Measurements from ENCODE around the gene ETFA. TPM values are rescaled to one million over a fixed set of nuclear protein-coding genes. Genes with fewer than 3 reads are reported as not detected.

Gene ETFA
- total and polyA plus RNA-seq, 7 donors = 58.4 to 476 (median 102) TPM

- H3K27ac ChIP-seq = peak overlapping the region in 1 of 4 donors; percentile 39
- peaks cover 4 to 25% (median 8%) of the 10 kb centered on the region in 3 donors for H3K27me3 ChIP-seq
- DNase-seq = no peak
- no peak overlapping the region for H3K4me3 ChIP-seq
- WGBS, 2 donors = 83 to 91% methylated on average over 8 of the region's 8 CpGs
- no peaks in the 10 kb centered on the region for H3K36me3 ChIP-seq
- H3K9me3 ChIP-seq = no peaks in the 10 kb centered on the region
- peaks cover 0 to 20% (median 9%) of the 10 kb centered on the region in 4 donors for H3K4me1 ChIP-seq
- intact Hi-C loops (cut with DNase I) = no loop called here
- TF ChIP-seq POLR2A (IDR thresholded peaks at IDR 0.05) (no peak), POLR2AphosphoS5 (IDR thresholded peaks at IDR 0.05) (no peak), CTCF (IDR thresholded peaks at IDR 0.05) (no peak), EP300 (IDR thresholded peaks at IDR 0.05) (no peak)
These were observed 137.9 kb downstream of the ETFA start for GRCh38 chr15:76173317-76173834.

- no peaks in the 10 kb centered on the region for H3K9me3 ChIP-seq
- H3K4me1 ChIP-seq = peaks cover 0 to 14% (median 6%) of the 10 kb centered on the region in 4 donors
- no peaks in the 10 kb centered on the region for H3K36me3 ChIP-seq
- no peak overlapping the region for H3K4me3 ChIP-seq
- WGBS, 2 donors = 71 to 74% methylated on average over 16 of the region's 16 CpGs
- H3K27ac ChIP-seq = peak overlapping the region in 1 of 4 donors; percentile 39
- H3K27me3 ChIP-seq = peaks cover 0 to 19% (median 8%) of the 10 kb centered on the region in 3 donors
- intact Hi-C loops (cut with DNase I) = no loop called here
- no peak for DNase-seq
- TF ChIP-seq POLR2AphosphoS5 (IDR thresholded peaks at IDR 0.05) (peak in 2 of 4 donors; percentile 23 to 25), POLR2A (IDR thresholded peaks at IDR 0.05) (no peak), CTCF (IDR thresholded peaks at IDR 0.05) (no peak), EP300 (IDR thresholded peaks at IDR 0.05) (no peak)
These were observed 138.5 kb downstream of the ETFA start for GRCh38 chr15:76172782-76173181.

- no peak for DNase-seq
These were observed 141.1 kb downstream of the ETFA start for GRCh38 chr15:76169911-76170800.

GRCh38 chr15:76169018-76169417 is 142.3 kb downstream of the ETFA start:
- no peak for TF ChIP-seq POLR2AphosphoS5 (IDR thresholded peaks at IDR 0.05)
- DNase-seq = no peak
- Histone ChIP-seq H3K9me3 (no peaks in the 10 kb centered on the region), H3K27ac (peak overlapping the region in 2 of 4 donors; percentile 43 to 60), H3K4me3 (no peak overlapping the region), H3K27me3 (no peaks in the 10 kb centered on the region), H3K36me3 (no peaks in the 10 kb centered on the region), H3K4me1 (peaks cover 0 to 11% (median 5%) of the 10 kb centered on the region in 4 donors)
- 73 to 77% methylated on average over 4 of the region's 4 CpGs for WGBS, 2 donors
- intact Hi-C loops (cut with DNase I) = no loop called here

More at GRCh38 chr15:76169911-76170800, 141.1 kb downstream of the ETFA start:
- H3K9me3 ChIP-seq = no peaks in the 10 kb centered on the region
- TF ChIP-seq CTCF (IDR thresholded peaks at IDR 0.05) (no peak), POLR2A (IDR thresholded peaks at IDR 0.05) (no peak), POLR2AphosphoS5 (IDR thresholded peaks at IDR 0.05) (no peak), EP300 (IDR thresholded peaks at IDR 0.05) (no peak)
- intact Hi-C loops (cut with DNase I) = no loop called here
- H3K4me3 ChIP-seq = no peak overlapping the region
- 76 to 79% methylated on average over 16 of the region's 16 CpGs for WGBS, 2 donors
- H3K27ac ChIP-seq = peak overlapping the region; percentile 43 to 60 (median 54)
- peaks cover 0 to 11% (median 5%) of the 10 kb centered on the region in 4 donors for H3K4me1 ChIP-seq
- H3K27me3 ChIP-seq = no peaks in the 10 kb centered on the region
- no peaks in the 10 kb centered on the region for H3K36me3 ChIP-seq

GRCh38 chr15:76168237-76168984 is 142.9 kb downstream of the ETFA start:
- WGBS, 2 donors = 84 to 91% methylated on average over 14 of the region's 14 CpGs
- no peak overlapping the region for H3K27ac ChIP-seq
- H3K36me3 ChIP-seq = no peaks in the 10 kb centered on the region
- peaks cover 0 to 11% (median 5%) of the 10 kb centered on the region in 4 donors for H3K4me1 ChIP-seq
- H3K4me3 ChIP-seq = no peak overlapping the region
- H3K9me3 ChIP-seq = no peaks in the 10 kb centered on the region
- DNase-seq = no peak
- H3K27me3 ChIP-seq = no peaks in the 10 kb centered on the region
- intact Hi-C loops (cut with DNase I) = no loop called here
- TF ChIP-seq POLR2AphosphoS5 (IDR thresholded peaks at IDR 0.05) (no peak), CTCF (IDR thresholded peaks at IDR 0.05) (no peak), POLR2A (IDR thresholded peaks at IDR 0.05) (no peak), EP300 (IDR thresholded peaks at IDR 0.05) (no peak)

All from sigmoid colon (tissue), 7 donors.